Activated T-helper 1 cell treated with Interleukin-2 at 50 U/mL for 16 hours (primary cell): ENCODE data around the gene PAPOLG.
"Not testable (repeated sequence)": the region's sequence is repeated elsewhere in the genome, so short reads cannot be mapped to it uniquely, and the experiment has no call there.

Experiments
- DNase-seq: peaks from one replicate; pipeline ENCODE4 v3.0.0-alpha.2; 2020; ENCODE audit warnings: low read depth

The PAPOLG gene

GRCh38 chr2:60775048-60775639 lies 19.1 kb downstream of the PAPOLG start:
- no peak for DNase-seq

GRCh38 chr2:60778352-60778751 lies 22.3 kb downstream of the PAPOLG start:
- DNase-seq, result no peak

GRCh38 chr2:60779426-60779825 lies 23.4 kb downstream of the PAPOLG start:
- DNase-seq, result no peak

GRCh38 chr2:60780721-60781120 lies 24.7 kb downstream of the PAPOLG start:
- no peak for DNase-seq

GRCh38 chr2:60793169-60793568 lies 37.1 kb downstream of the PAPOLG start:
- DNase-seq, result no peak

- no peak for DNase-seq
Measured at GRCh38 chr2:60794271-60794863, 38.3 kb downstream of the PAPOLG start.

GRCh38 chr2:60796573-60797509 lies 40.8 kb downstream of the PAPOLG start:
- no peak for DNase-seq

- DNase-seq, result no peak
Measured at GRCh38 chr2:60804473-60804872, 48.4 kb downstream of the PAPOLG start.

- no peak for DNase-seq
Measured at GRCh38 chr2:60806595-60806987, 50.5 kb downstream of the PAPOLG start.

- DNase-seq, result peak; percentile 7
Measured at GRCh38 chr2:60806988-60807681, 51.1 kb downstream of the PAPOLG start.

- no peak for DNase-seq
Measured at GRCh38 chr2:60808330-60808801, 52.3 kb downstream of the PAPOLG start.

- DNase-seq, result no peak
Measured at GRCh38 chr2:60811491-60812375, 55.7 kb downstream of the PAPOLG start.

- DNase-seq, result not testable (repeated sequence)
Measured at GRCh38 chr2:60817191-60817590, 61.1 kb downstream of the PAPOLG start.

GRCh38 chr2:60818272-60818671 lies 62.2 kb downstream of the PAPOLG start:
- DNase-seq, result no peak

GRCh38 chr2:60819155-60819862 lies 63.2 kb downstream of the PAPOLG start:
- DNase-seq, result peak; percentile 77

- no peak for DNase-seq
Measured at GRCh38 chr2:60819936-60820335, 63.9 kb downstream of the PAPOLG start.

GRCh38 chr2:60820416-60821132 lies 64.5 kb downstream of the PAPOLG start:
- DNase-seq, result no peak

- DNase-seq, result no peak
Measured at GRCh38 chr2:60821133-60821469, 65.0 kb downstream of the PAPOLG start.

GRCh38 chr2:60821587-60822302 lies 65.7 kb downstream of the PAPOLG start:
- no peak for DNase-seq
